NCI-H146 treated with DMSO at 0.1 percent for 48 hours (cell line): ENCODE data around the gene TBC1D8.

Source experiments
- DNase-seq: peaks from one replicate; lab custom pipeline; 2025; ENCODE audit not compliant: unreplicated experiment; lab: John Stamatoyannopoulos, UW

Gene TBC1D8

DNA sequence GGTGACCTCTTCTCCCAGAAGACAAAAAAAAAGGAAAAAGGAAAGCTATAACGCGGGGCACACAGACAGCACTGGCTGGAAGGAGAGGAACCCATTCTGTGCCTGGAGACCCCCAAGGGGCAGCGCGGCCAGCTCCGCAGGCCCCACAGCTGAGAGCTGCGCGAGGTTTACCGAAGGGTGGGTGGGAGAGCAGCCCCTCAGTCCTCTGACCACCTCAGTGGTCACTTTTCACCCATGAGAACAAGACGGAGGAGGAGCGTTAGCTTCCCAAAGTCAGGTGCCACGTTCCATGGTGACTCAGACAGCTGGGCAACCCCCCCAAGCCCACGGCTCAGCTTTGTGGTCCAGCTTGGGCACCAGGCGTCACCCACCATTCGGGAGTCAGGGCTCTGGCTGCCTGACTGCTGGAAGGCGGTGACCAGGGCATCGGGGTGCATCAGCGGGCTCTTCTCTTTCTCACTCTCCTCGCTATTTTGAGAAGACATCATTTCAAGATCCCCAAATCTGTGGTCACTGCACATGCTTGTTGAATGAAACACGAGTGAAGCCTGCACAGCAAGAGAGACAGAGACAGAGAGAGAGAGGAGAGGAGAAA lies 113.9 kb downstream of the TBC1D8 start:
- DNase-seq, result no peak

- peak; percentile 30 for DNase-seq
Observed at GRCh38 chr2:101036562-101036961, 114.6 kb downstream of the TBC1D8 start.

- no peak for DNase-seq
Observed at GRCh38 chr2:101032084-101032776, 119.0 kb downstream of the TBC1D8 start.

DNA sequence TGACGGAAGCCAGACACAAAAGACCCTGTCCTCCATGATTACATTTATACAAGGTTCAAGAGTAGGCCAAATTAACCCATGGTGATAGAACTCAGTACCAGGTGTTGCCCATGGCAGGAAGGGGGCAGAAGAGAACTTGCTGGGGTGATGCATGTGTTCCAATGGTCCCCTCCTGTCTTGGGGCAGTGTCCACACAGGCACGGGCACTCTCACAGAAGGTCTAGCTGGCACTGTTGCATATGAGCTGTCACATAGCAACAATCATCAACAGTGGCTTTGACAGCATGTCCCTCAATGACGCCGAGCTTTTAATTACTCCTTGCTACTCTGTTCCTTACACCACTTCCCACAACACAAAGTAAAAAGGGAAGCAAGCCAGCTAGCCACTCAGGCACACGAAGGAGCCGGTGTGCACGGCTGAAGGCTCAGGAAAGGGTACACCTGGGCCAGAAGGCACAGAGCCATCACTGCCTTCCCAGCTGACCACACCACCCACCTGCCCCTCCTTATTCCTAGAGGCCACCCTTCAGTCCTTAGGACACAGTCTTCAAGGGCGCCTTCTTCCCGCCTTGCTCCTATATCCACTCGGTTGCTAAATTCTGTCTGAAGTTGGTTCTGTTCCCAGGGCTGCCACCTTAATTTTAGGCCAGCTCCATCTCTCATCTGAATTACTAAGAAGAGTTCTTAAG lies 120.2 kb downstream of the TBC1D8 start:
- DNase-seq, result no peak

GRCh38 chr2:101027852-101028251 lies 123.3 kb downstream of the TBC1D8 start:
- no peak for DNase-seq

DNA sequence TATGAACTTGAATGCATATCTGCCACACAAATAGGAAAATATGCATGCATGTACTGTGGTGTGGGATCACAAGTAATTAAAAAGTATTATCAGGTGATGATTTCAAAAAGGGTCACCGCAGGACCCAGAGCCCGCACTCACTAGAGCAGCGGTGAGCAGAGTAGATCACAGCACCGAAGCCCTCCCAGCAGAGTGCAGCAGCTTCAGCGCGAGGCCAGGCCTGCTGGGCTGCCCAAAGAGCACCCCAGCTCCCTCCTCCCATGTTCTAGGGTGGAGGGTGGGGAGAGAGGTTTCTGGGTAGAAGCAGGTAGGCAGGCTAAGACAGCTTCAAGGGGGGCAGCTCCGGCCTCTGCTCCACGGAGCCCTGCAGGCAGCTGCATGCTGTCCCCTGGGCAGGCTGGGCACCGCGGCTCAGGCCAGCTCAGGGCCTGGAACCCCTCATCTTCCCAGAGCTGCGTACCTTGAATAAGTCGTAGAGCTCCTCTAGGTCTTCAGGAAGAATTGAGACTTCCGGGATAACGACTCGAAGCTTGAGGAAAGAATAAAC lies 124.2 kb downstream of the TBC1D8 start:
- DNase-seq, result no peak

GRCh38 chr2:101026253-101026701 lies 124.9 kb downstream of the TBC1D8 start:
- no peak for DNase-seq

- no peak for DNase-seq
Observed at GRCh38 chr2:101025561-101025960, 125.6 kb downstream of the TBC1D8 start.

- no peak for DNase-seq
Observed at GRCh38 chr2:101023327-101024107, 127.7 kb downstream of the TBC1D8 start.

- no peak for DNase-seq
Observed at GRCh38 chr2:101022221-101022620, 129.0 kb downstream of the TBC1D8 start.

- DNase-seq, result no peak
Observed at GRCh38 chr2:101018934-101019333, 132.2 kb downstream of the TBC1D8 start.

DNA sequence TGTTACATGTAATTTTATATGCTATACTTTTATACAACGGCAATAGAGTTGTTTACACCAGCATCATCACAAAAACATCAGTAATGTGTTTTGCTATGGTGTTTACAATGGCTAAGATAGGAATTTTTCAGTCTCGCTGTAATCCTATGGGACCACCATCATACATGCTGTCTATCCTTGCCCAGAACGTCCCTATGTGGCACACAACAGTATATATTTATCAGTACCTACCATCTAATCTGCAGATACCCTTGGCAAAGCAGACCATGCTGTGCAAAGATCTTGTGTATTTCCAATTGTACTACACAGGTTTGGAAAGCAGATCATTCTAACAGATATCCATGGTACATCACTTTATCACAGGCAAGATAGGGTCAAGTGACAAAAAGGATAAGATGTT lies 133.8 kb downstream of the TBC1D8 start:
- no peak for DNase-seq

- no peak for DNase-seq
Observed at GRCh38 chr2:101014264-101014857, 136.8 kb downstream of the TBC1D8 start.

DNA sequence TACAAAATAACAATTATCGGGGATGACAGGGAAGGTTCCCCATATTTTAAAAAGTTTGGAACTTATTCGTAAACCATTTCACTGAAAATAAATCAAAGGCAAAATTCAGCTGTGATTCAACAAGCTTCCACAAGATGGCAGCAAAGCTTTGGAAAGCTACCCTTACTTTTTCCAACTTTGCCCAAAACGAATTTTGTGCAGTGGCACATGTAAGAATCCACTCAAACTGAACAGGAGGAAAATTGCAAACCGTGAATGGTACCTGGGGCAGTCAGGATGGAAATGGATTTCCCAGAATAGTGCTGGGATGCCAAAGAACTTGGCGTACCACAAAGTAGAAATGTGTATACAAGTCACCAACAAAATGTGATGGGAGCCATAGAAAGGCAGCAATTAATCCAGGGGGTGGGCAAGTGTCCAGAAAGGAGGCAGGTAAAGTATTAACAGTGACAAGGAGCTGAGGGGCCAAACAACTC lies 138.4 kb downstream of the TBC1D8 start:
- no peak for DNase-seq

GRCh38 chr2:101012054-101012705 lies 139.0 kb downstream of the TBC1D8 start:
- DNase-seq, result no peak

- no peak for DNase-seq
Observed at GRCh38 chr2:101011152-101011551, 140.0 kb downstream of the TBC1D8 start.

- no peak for DNase-seq
Observed at GRCh38 chr2:101007415-101008345, 143.5 kb downstream of the TBC1D8 start.

DNA sequence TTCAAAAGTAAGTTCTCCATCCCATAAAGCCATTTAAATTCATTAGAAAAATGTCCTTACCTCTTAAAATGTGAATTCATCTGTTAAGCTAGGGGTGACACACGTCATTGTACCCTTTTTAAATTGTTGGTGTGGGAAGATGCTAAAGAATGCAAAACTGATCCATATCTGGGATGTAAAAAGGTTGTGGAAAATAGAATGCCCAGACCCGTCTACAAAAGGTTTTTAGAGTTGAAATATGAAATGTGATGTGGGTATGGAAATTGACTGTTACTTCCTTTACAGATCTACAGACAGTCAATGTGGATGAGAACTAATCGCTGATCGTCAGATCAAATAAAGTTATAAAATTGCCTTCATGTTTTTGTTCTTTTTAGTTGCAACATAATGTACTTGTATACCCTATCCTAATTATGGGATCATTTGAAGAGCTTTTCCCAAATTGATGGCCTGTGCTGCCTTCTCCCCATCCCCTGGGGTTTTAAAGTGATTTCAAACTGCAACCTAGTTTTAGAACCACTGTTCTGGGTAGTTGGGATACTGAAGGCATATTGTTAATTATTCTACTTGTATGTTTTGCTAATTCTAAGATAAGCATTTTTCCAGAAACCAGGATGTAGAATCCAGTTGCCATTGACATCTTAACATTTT lies 145.0 kb downstream of the TBC1D8 start:
- no peak for DNase-seq
